Epithelial cell of esophagus (primary cell): ENCODE results near the gene ALKAL2.
A peak's percentile ranks its signal among the peaks of the same experiment; 100 is the strongest.

Experiments used
- DNase-seq: peaks from one replicate; pipeline ENCODE4 v3.0.0; 2010; ENCODE audit warnings: low read depth
- H3K4me3 ChIP-seq: 2 replicates; pipeline ENCODE4 v1.5.1; 2011; ENCODE audit warnings: mild to moderate bottlenecking, low read length, control low read depth
- CTCF ChIP-seq: IDR thresholded peaks from 2 replicates; pipeline ENCODE4 v1.5.1; 2011; ENCODE audit warnings: low read depth, mild to moderate bottlenecking, low read length, control low read depth, inconsistent platforms; ENCODE audit not compliant: insufficient read depth; ENCODE audit errors: missing control alignments

ALKAL2 gene

GRCh38 chr2:310994-311393, 23.1 kb upstream of the ALKAL2 start:
- no peak overlapping the region for H3K4me3 ChIP-seq
- no peak for TF ChIP-seq CTCF
- no peak for DNase-seq

GRCh38 chr2:309954-310510, 22.1 kb upstream of the ALKAL2 start:
- no peak for TF ChIP-seq CTCF
- H3K4me3 ChIP-seq = no peak overlapping the region
- DNase-seq = no peak

- no peak for DNase-seq
- no peak overlapping the region for H3K4me3 ChIP-seq
- TF ChIP-seq CTCF = no peak
Observed at GRCh38 chr2:309148-309953, 21.5 kb upstream of the ALKAL2 start.

GRCh38 chr2:305366-305765, 17.5 kb upstream of the ALKAL2 start:
- no peak for DNase-seq
- H3K4me3 ChIP-seq = no peak overlapping the region
- no peak for TF ChIP-seq CTCF

- no peak for TF ChIP-seq CTCF
- H3K4me3 ChIP-seq = no peak overlapping the region
- no peak for DNase-seq
Observed at GRCh38 chr2:296354-296753, 8.5 kb upstream of the ALKAL2 start.

- no peak for DNase-seq
- no peak overlapping the region for H3K4me3 ChIP-seq
- no peak for TF ChIP-seq CTCF
Observed at GRCh38 chr2:295090-295489, 7.2 kb upstream of the ALKAL2 start.

- peak overlapping the region; percentile 46 for H3K4me3 ChIP-seq
- DNase-seq = peak; percentile 74
Observed at GRCh38 chr2:290090-290722, 2.3 kb upstream of the ALKAL2 start.

More at GRCh38 chr2:290090-290722, 2.3 kb upstream of the ALKAL2 start:
- TF ChIP-seq CTCF = peak; percentile 77
